Stomach (tissue), 4 donors: ENCODE results near the gene LIM2.

Experiments used
- CTCF ChIP-seq, 7 experiments: fragments of 450-650 bp in 4 of 7; fragments of 200-600 bp in 3 of 7; sonication (generic) in 3 of 7; IDR thresholded peaks; one replicate each; pipeline ENCODE4 v1.5.1; 2016 to 2019; ENCODE audit warnings: antibody characterized with exemption in 7 of 7, control low read depth in 2 of 7, mild to moderate bottlenecking in 1 of 7
- EP300 ChIP-seq: sonication (generic); formaldehyde crosslinking; IDR thresholded peaks from one replicate; pipeline ENCODE4 v1.6.1; 2017; ENCODE audit warnings: antibody characterized with exemption
- POLR2A ChIP-seq, 4 donors: fragments of 450-650 bp; IDR thresholded peaks; one replicate each; pipeline ENCODE4 v1.6.1; 2016; ENCODE audit warnings: antibody characterized with exemption in 4 of 4, control low read depth in 2 of 4, mild to moderate bottlenecking in 1 of 4, moderate library complexity in 1 of 4
- POLR2AphosphoS5 ChIP-seq, 3 donors: sonication (generic); formaldehyde crosslinking; IDR thresholded peaks; one replicate each; pipeline ENCODE4 v1.6.1; 2016; ENCODE audit warnings: antibody characterized with exemption in 3 of 3

DNA sequence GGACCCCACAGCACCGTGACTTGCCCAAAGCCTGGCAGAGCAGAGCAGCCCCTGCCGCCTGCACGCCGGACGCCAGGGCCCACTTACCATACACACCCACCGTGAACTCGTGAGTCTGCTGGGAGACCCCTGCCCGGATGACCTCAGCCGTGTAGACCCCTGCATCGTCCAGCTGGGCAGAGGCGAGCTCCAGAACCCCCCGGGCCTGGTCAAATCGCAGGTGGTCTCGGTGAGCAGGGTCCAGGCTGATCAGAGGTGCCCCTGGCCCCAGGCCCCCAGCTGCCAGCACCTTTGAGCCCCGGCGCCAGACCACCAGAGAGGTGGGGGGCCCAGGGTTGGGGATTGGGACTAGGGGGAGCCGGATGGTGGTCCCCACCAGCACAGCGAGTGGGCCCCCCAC lies 46.7 kb downstream of the LIM2 start:
- TF ChIP-seq CTCF (IDR thresholded peaks at IDR 0.05): no peak
- TF ChIP-seq POLR2AphosphoS5 (IDR thresholded peaks at IDR 0.05): no peak
- TF ChIP-seq POLR2A (IDR thresholded peaks at IDR 0.05): no peak
- TF ChIP-seq EP300: no peak
